Activated CD4-positive, alpha-beta T cell treated with anti-CD3 and anti-CD28 coated beads, Interleukin-2, amount 10 ng/mL, durations not matched to agents 7 days and 5 days (primary cell): ENCODE data around the gene TTC13. TPM values are rescaled to one million over a fixed set of nuclear protein-coding genes. Genes with fewer than 3 reads are reported as not detected.

ENCODE experiments used
- CTCF ChIA-PET: fragments of 350-600 bp; sonication (Branson Sonifier 250); formaldehyde crosslinking; loops from one replicate; lab custom pipeline; 2021; ENCODE audit warnings: antibody characterized with exemption; lab: Charles Lee
- POLR2A ChIA-PET: fragments of 350-600 bp; sonication (Branson Sonifier 250); formaldehyde crosslinking; loops from one replicate; lab custom pipeline; 2021; ENCODE audit warnings: antibody characterized with exemption; lab: Charles Lee
- DNase-seq: peaks from one replicate; pipeline ENCODE4 v3.0.0-alpha.2; 2020
- H3K27ac Mint-ChIP-seq: one replicate; pipeline ENCODE4 v1.8.0; 2021; ENCODE audit warnings: mild to moderate bottlenecking, moderate library complexity, mixed read lengths
- H3K27me3 Mint-ChIP-seq: one replicate; pipeline ENCODE4 v1.8.0; 2021; ENCODE audit warnings: mixed read lengths
- H3K36me3 Mint-ChIP-seq: one replicate; pipeline ENCODE4 v1.8.0; 2021; ENCODE audit warnings: low read depth, mixed read lengths
- H3K4me1 Mint-ChIP-seq: one replicate; pipeline ENCODE4 v1.8.0; 2021; ENCODE audit warnings: mixed read lengths
- H3K4me3 Mint-ChIP-seq: one replicate; pipeline ENCODE4 v1.8.0; 2021; ENCODE audit warnings: mild to moderate bottlenecking, moderate library complexity, mixed read lengths
- H3K9me3 Mint-ChIP-seq: one replicate; pipeline ENCODE4 v1.8.0; 2021; ENCODE audit warnings: mixed read lengths
- total RNA-seq, 2 experiments: library from RNA; stranded (reverse); gene quantifications; one replicate each; pipeline ENCODE4 v1.2.3, GENCODE V29; 2021

Gene TTC13
- total RNA-seq, 2 experiments from 2014 or later = 35.4 to 39.2 TPM

DNA sequence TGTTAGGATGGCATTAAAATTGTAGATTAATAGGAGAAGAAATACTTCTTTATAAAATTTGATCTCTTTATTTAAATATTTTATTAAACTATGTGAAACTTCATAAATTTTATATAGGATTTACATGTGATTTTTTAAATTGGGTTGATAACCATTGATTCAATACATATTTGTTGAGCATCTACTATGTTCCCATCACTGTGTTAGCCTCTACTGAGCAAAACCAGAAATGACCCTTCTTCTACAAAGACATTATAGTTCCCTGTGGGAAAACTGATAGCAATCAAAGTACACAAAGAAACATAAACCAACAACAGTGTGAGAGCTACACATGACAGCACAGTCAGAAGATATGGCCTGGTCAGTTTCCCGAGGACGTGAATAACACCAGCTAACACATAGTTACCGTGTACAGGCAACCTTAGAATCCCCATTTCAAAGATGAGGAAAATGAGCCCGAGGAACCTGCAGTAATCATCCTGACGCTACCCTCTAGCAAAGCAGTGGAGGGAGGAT is 12.2 kb downstream of the TTC13 start:
- Mint-ChIP-seq H3K9me3 (no peaks in the 10 kb centered on the region), H3K4me1 (peaks cover 20% of the 10 kb centered on the region), H3K4me3 (no peak overlapping the region), H3K36me3 (peaks cover 27% of the 10 kb centered on the region), H3K27ac (no peak overlapping the region), H3K27me3 (no peaks in the 10 kb centered on the region)
- no peak for DNase-seq
- ChIA-PET CTCF (no interaction called here), POLR2A (no interaction called here)

DNA sequence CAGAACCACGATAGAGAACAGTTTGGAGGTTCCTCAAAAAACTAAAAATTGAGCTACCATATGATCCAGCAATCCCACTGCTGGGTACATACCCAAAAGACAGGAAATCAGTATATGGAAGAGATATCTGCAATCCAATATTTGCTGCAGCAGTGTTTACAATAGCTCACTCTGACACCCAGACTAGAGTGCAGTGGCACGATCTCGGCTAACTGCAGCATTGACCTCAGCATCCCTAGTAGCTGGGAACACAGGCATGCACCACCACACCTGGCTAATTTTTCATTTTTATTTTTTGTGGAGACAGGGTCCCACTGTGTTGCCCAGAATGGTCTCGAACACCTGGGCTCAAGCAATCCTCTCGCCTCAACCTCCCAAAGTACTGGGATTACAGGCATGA is 13.1 kb downstream of the TTC13 start:
- POLR2A ChIA-PET = no interaction called here
- Mint-ChIP-seq H3K4me3 (no peak overlapping the region), H3K27ac (no peak overlapping the region), H3K4me1 (peaks cover 16% of the 10 kb centered on the region), H3K36me3 (peaks cover 28% of the 10 kb centered on the region), H3K9me3 (no peaks in the 10 kb centered on the region), H3K27me3 (no peaks in the 10 kb centered on the region)
- DNase-seq = no peak
- CTCF ChIA-PET = no interaction called here

DNA sequence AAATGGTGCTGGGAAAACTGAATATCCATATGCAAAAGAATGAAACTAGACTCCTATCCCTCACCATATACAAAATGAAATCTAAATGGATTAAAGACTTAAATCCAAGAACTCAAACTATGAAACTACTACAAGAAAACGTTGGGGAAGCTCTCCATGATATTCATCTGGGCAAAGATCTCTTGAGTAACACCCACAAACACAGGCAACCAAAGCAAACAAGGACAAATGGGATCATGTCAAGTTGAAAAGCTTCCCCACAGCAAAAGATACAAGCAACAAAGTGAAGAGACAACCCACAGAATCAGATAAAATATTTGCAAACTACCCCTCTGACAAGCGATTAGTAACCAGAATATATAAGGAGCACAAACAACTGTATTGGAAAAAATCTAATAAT is 13.8 kb downstream of the TTC13 start:
- Mint-ChIP-seq H3K36me3 (peaks cover 28% of the 10 kb centered on the region), H3K4me1 (peaks cover 10% of the 10 kb centered on the region), H3K27ac (no peak overlapping the region), H3K9me3 (no peaks in the 10 kb centered on the region), H3K27me3 (no peaks in the 10 kb centered on the region), H3K4me3 (no peak overlapping the region)
- DNase-seq = no peak
- CTCF ChIA-PET = no interaction called here
- POLR2A ChIA-PET = no interaction called here

DNA sequence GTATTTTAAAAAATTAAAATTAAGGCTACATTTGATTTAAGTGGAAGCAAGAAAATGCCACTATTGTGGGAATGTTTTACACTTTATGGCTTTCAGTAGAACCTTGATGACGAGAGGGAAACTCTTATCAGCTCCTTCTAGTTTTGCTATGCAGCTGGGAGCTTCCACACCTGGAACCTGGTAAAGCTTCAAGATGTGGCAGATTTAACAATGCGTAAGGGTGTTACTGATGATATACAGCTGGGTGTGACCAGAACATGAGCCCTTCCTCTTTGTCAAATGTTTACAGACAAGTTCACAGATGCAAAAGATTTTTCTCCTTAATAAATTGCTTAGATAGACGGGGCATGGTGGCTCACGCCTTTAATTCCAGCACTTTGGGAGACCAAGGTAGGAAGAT is 20.3 kb downstream of the TTC13 start:
- Mint-ChIP-seq H3K9me3 (no peaks in the 10 kb centered on the region), H3K27ac (no peak overlapping the region), H3K4me1 (peaks cover 5% of the 10 kb centered on the region), H3K4me3 (no peak overlapping the region), H3K27me3 (no peaks in the 10 kb centered on the region), H3K36me3 (peaks cover 43% of the 10 kb centered on the region)
- ChIA-PET POLR2A (no interaction called here), CTCF (no interaction called here)
- no peak for DNase-seq

DNA sequence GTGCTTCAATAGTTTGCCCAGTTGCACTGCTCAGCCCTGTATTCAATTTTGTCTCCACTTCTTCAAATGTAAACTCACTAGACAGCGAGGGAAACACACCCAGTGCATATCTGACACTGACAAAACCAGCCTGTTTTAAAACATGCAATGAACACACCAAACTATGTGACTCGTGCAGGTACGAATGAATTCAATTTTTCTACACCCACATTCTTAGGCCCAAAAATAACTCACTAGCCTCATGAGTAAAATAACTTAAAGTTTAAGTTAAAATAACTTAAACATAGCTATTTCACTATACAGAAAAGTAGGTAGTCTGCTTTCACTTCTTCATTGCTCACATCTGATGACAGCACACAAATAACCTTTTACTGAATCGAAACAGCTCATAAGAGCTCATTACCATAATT is 21.1 kb downstream of the TTC13 start:
- Mint-ChIP-seq H3K27ac (no peak overlapping the region), H3K27me3 (no peaks in the 10 kb centered on the region), H3K4me1 (peaks cover 5% of the 10 kb centered on the region), H3K9me3 (no peaks in the 10 kb centered on the region), H3K4me3 (no peak overlapping the region), H3K36me3 (peaks cover 41% of the 10 kb centered on the region)
- ChIA-PET POLR2A (no interaction called here), CTCF (no interaction called here)
- DNase-seq = no peak

DNA sequence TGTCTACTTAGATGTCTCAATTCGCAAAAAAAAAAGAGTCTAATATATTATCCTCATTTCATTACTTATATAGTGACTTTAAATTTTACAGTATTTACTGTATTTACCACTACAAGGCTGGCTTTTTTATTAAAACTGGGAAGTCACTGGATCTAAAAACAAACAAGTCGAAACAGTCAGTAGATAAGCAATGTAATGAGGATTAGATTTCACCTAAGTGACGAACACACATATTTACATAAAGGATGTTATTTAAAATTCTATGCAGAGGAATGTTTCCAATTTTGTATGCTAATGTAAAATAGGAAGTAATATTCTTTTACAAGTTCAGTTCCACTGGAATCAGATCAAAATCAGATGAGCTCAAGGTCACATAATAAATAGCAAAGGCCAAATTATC is 28.3 kb downstream of the TTC13 start:
- POLR2A ChIA-PET = no interaction called here
- Mint-ChIP-seq H3K27ac (no peak overlapping the region), H3K9me3 (no peaks in the 10 kb centered on the region), H3K4me1 (peaks cover 5% of the 10 kb centered on the region), H3K36me3 (peaks cover 45% of the 10 kb centered on the region), H3K4me3 (no peak overlapping the region), H3K27me3 (no peaks in the 10 kb centered on the region)
- CTCF ChIA-PET = interaction anchor here (1.4 kb wide), 1 partner anchor 19 kb away, joined by 4 read pairs; no protein-coding TSS in a partner anchor
- no peak for DNase-seq

DNA sequence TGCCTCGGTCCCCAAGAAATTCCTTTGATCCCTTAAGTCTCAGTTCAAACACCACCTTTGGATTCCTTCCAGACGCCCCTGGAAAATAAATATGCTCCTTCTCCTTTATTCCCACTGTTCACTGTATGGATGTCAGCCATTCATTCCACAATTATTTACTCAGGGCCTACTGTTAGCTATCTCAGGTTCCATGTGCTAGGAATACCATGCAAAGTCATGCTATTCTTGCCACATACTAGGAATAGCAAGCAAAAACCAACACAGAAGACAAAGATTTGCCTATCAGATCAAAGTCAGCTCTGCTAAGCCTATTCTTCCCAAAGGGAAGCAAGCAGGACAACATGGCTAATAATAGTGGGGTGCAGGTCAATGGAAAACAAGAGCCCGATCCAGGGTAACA is 29.8 kb downstream of the TTC13 start:
- Mint-ChIP-seq H3K9me3 (no peaks in the 10 kb centered on the region), H3K4me3 (no peak overlapping the region), H3K4me1 (peaks cover 5% of the 10 kb centered on the region), H3K27ac (no peak overlapping the region), H3K27me3 (no peaks in the 10 kb centered on the region), H3K36me3 (peaks cover 47% of the 10 kb centered on the region)
- POLR2A ChIA-PET = no interaction called here
- CTCF ChIA-PET = interaction anchor here (1.0 kb wide), 1 partner anchor 24 kb away, joined by 3 read pairs; no protein-coding TSS in a partner anchor
- no peak for DNase-seq

DNA sequence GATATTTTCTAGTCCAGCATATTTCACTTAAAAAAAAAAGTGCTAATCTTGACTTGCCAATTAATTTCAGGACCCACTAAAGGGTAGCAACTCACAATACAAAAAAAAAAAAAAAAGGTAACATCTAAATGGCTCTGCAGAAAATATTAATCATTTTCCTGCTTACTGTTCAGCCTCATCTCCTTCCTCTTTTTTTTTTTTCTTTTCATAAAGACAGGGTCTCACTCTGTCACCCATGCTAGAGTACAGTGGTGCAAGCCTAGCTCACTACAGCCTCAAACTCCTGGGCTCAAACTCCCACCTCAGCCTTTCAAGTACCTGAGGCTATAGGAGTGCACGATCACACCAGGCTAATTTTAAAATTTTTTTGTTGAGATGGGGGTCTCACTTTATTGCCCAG is 30.4 kb downstream of the TTC13 start:
- Mint-ChIP-seq H3K27me3 (no peaks in the 10 kb centered on the region), H3K36me3 (peaks cover 43% of the 10 kb centered on the region), H3K27ac (no peak overlapping the region), H3K4me1 (peaks cover 5% of the 10 kb centered on the region), H3K9me3 (no peaks in the 10 kb centered on the region), H3K4me3 (no peak overlapping the region)
- no peak for DNase-seq
- CTCF ChIA-PET = interaction anchor here (1.0 kb wide), 1 partner anchor 24 kb away, joined by 3 read pairs; no protein-coding TSS in a partner anchor
- POLR2A ChIA-PET = no interaction called here

DNA sequence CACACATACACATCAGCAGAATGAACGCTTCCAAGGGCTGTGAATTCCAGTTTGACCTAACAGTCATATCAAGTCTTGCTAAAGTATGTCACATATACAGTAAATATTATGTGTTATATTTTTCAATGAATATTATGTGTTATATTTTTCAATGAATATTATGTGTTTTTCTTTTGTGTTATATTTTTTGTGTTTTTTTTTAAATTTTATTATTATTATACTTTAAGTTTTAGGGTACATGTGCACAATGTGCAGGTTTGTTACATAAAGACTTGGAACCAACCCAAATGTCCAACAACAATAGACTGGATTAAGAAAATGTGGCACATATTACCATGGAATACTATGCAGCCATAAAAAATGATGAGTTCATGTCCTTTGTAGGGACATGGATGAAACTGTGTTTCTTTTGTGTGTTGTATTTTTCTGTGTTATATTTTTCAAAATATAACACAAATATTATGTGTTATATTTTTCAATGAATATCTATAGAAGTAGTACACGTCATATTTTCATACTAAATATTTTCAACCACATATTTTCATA is 35.5 kb downstream of the TTC13 start:
- peaks cover 48% of the 10 kb centered on the region for H3K36me3 Mint-ChIP-seq
- POLR2A ChIA-PET = no interaction called here
- H3K27ac Mint-ChIP-seq = no peak overlapping the region
- no peaks in the 10 kb centered on the region for H3K9me3 Mint-ChIP-seq
- H3K4me3 Mint-ChIP-seq = no peak overlapping the region
- DNase-seq = no peak
- H3K4me1 Mint-ChIP-seq = peaks cover 10% of the 10 kb centered on the region
- no peaks in the 10 kb centered on the region for H3K27me3 Mint-ChIP-seq
- CTCF ChIA-PET = no interaction called here

DNA sequence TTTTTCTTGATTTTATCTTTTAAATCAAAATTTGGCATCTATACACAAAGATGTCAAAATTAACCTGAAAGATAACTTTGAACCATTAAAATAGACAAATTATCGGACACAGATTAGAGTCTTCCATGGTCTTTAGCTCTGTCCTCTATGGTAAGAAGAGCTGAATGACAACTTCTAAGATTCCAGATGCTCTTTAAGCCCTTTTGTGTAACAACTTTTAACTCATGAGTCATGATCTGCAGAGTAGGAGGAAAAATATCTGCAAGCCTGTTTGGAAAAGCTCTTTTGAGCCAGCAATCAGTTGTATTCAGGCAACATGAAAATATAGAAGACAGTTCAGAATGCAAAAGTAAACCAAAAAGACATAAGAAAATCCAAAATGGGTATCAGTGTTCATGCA is 37.8 kb downstream of the TTC13 start:
- Mint-ChIP-seq H3K36me3 (peaks cover 42% of the 10 kb centered on the region), H3K9me3 (no peaks in the 10 kb centered on the region), H3K4me1 (peaks cover 23% of the 10 kb centered on the region), H3K27me3 (no peaks in the 10 kb centered on the region), H3K27ac (no peak overlapping the region), H3K4me3 (no peak overlapping the region)
- no peak for DNase-seq
- ChIA-PET CTCF (no interaction called here), POLR2A (no interaction called here)

DNA sequence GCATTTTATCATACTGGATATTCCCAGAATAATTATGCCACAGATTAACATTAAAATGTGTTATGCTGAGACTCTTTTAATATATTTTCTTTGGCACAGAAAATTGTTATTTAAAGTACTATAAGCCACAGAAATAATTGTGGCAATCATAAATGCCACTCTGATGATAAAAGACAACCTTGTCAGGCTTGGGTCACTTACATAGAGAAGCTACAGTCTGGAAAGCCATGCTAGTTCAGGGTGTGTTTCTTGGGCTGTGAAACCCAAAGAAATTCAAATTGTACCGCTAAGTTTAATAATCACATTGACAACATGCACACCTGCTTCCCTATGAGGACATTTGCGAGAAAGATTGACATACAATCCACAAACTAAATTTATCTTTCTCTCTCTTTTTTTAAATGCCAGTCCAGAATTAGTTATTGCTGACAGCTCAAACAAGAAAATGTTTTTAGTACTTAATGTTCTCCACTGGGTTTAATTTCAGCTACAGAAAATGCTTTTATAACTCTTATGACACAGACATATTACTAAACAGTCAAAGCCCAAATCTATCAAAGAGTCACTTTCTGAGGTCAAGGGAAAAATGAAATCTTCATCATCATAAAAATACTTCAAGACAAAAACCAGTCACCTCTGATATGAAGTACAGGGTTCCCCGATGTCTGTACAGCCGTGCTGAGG is 38.7 kb downstream of the TTC13 start:
- Mint-ChIP-seq H3K4me1 (peaks cover 23% of the 10 kb centered on the region), H3K36me3 (peaks cover 39% of the 10 kb centered on the region), H3K9me3 (no peaks in the 10 kb centered on the region), H3K27me3 (no peaks in the 10 kb centered on the region), H3K27ac (no peak overlapping the region), H3K4me3 (no peak overlapping the region)
- CTCF ChIA-PET = no interaction called here
- no peak for DNase-seq
- POLR2A ChIA-PET = no interaction called here

DNA sequence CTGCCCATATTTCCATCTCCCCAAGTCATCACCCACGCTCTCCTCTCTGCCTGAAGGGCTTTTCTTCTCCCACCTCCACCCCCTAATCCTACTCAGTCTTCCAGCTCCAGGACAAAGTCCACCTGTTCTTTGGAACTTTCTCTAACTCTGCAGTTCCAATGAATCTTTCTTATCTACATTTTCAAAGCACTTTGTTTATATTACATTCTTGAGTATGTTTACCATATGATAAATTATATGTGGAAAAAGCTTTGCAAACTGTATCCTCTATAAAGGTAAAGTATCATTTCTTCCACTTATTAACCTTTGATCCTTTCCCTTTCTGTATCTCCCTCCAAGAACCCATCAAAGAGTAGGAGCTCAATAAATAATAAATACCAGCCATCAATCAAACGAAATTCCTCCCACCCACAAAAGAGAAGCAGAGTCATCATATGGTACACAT is 39.7 kb downstream of the TTC13 start:
- peaks cover 23% of the 10 kb centered on the region for H3K4me1 Mint-ChIP-seq
- POLR2A ChIA-PET = interaction anchor here (0.7 kb wide), 1 partner anchor 34 kb away, joined by 3 read pairs; no protein-coding TSS in a partner anchor
- CTCF ChIA-PET = interaction anchor here (1.2 kb wide), 1 partner anchor 114 kb away, joined by 3 read pairs; no protein-coding TSS in a partner anchor
- no peaks in the 10 kb centered on the region for H3K27me3 Mint-ChIP-seq
- DNase-seq = no peak
- H3K27ac Mint-ChIP-seq = no peak overlapping the region
- H3K36me3 Mint-ChIP-seq = peaks cover 36% of the 10 kb centered on the region
- no peaks in the 10 kb centered on the region for H3K9me3 Mint-ChIP-seq
- H3K4me3 Mint-ChIP-seq = no peak overlapping the region

DNA sequence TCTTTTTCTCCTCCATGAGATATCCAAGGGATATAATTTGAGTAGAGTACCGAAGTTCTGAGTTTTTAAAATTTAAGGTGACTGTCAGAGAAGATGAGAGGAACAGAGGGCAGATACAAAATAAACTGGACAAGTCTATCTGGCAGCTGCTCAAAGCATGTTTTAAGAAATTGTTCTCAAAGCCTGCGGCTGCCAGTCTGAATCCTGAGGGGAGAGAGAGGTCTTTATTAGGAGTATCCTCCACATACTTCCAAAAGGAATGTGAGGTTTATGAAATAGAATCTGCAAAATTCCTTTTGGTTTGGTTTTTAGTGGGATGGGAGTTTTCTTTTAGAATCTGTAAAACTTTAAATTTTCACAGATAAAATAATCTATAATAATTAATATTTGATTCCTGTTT is 41.3 kb downstream of the TTC13 start:
- H3K36me3 Mint-ChIP-seq = peaks cover 33% of the 10 kb centered on the region
- no peak overlapping the region for H3K4me3 Mint-ChIP-seq
- DNase-seq = no peak
- H3K27ac Mint-ChIP-seq = no peak overlapping the region
- H3K27me3 Mint-ChIP-seq = no peaks in the 10 kb centered on the region
- peaks cover 23% of the 10 kb centered on the region for H3K4me1 Mint-ChIP-seq
- ChIA-PET POLR2A (no interaction called here), CTCF (no interaction called here)
- H3K9me3 Mint-ChIP-seq = no peaks in the 10 kb centered on the region
